Memory B cell (primary cell): ENCODE results near the gene ACAA2.
"Not testable (repeated sequence)": the region's sequence is repeated elsewhere in the genome, so short reads cannot be mapped to it uniquely, and the experiment has no call there.

Experiments used
- ATAC-seq: fragments of 150-1000 bp; cut with Tn5 transposase; 2 replicates; pipeline ENCODE4 v1.10.0; 2021; ENCODE audit warnings: low read depth, mild to moderate bottlenecking, moderate library complexity
- DNase-seq, 2 donors: peaks; one replicate each; pipeline ENCODE4 v3.0.0; 2022; ENCODE audit warnings: low spot score in 2 of 2
- H3K27ac Mint-ChIP-seq: one replicate; pipeline ENCODE4 v1.8.0; 2022; ENCODE audit warnings: mild to moderate bottlenecking, moderate library complexity, mixed read lengths
- H3K27me3 Mint-ChIP-seq: one replicate; pipeline ENCODE4 v1.8.0; 2022; ENCODE audit warnings: mixed read lengths
- H3K36me3 Mint-ChIP-seq: one replicate; pipeline ENCODE4 v1.8.0; 2022; ENCODE audit warnings: mild to moderate bottlenecking, mixed read lengths
- H3K4me1 Mint-ChIP-seq: one replicate; pipeline ENCODE4 v1.8.0; 2022; ENCODE audit warnings: mixed read lengths
- H3K4me3 Mint-ChIP-seq: one replicate; pipeline ENCODE4 v1.8.0; 2022; ENCODE audit warnings: mild to moderate bottlenecking, moderate library complexity, mixed read lengths
- H3K9me3 Mint-ChIP-seq: one replicate; pipeline ENCODE4 v1.8.0; 2022; ENCODE audit warnings: mixed read lengths

ACAA2 gene

GRCh38 chr18:49786019-49786720 is 27.2 kb downstream of the ACAA2 start:
- H3K27me3 Mint-ChIP-seq = no peaks in the 10 kb centered on the region
- peaks cover 3% of the 10 kb centered on the region for H3K4me1 Mint-ChIP-seq
- DNase-seq = no peak
- no peak for ATAC-seq
- H3K9me3 Mint-ChIP-seq = no peaks in the 10 kb centered on the region
- peaks cover 46% of the 10 kb centered on the region for H3K36me3 Mint-ChIP-seq
- no peak overlapping the region for H3K4me3 Mint-ChIP-seq
- H3K27ac Mint-ChIP-seq = no peak overlapping the region

- ATAC-seq = no peak
- Mint-ChIP-seq H3K27ac (no peak overlapping the region), H3K4me3 (no peak overlapping the region), H3K9me3 (peaks cover 2% of the 10 kb centered on the region), H3K36me3 (peaks cover 50% of the 10 kb centered on the region), H3K4me1 (peaks cover 3% of the 10 kb centered on the region), H3K27me3 (no peaks in the 10 kb centered on the region)
- no peak for DNase-seq
Measured at GRCh38 chr18:49784427-49785185, 28.7 kb downstream of the ACAA2 start.

DNA sequence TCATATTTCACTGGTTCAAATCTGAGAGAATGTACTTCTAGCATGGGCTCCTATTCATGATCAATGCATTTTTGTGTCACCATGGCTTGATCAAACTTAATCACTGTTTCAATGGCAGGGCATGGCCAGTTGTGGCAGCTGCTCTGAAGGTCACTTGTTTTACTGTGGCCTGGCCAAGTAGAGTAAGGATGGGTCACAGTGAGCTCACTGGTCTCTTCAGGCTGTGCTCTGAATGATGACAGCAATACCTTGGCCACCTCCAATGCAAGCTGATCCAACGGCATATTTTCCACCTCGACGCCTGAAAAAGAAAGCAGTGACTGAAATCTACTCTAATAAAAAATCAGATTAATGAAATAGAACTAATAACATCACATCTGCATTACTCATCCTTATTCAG is 29.7 kb downstream of the ACAA2 start:
- H3K27ac Mint-ChIP-seq, H3K9me3 Mint-ChIP-seq, DNase-seq, H3K4me3 Mint-ChIP-seq, H3K27me3 Mint-ChIP-seq, ATAC-seq, H3K4me1 Mint-ChIP-seq: not testable (repeated sequence)
- peaks cover 51% of the 10 kb centered on the region for H3K36me3 Mint-ChIP-seq

- Mint-ChIP-seq H3K9me3 (peaks cover 17% of the 10 kb centered on the region), H3K36me3 (peaks cover 43% of the 10 kb centered on the region), H3K4me3 (no peak overlapping the region), H3K27me3 (peaks cover 2% of the 10 kb centered on the region), H3K4me1 (no peaks in the 10 kb centered on the region), H3K27ac (no peak overlapping the region)
- DNase-seq (no peak), ATAC-seq (no peak)
Measured at GRCh38 chr18:49778826-49779465, 34.4 kb downstream of the ACAA2 start.

DNA sequence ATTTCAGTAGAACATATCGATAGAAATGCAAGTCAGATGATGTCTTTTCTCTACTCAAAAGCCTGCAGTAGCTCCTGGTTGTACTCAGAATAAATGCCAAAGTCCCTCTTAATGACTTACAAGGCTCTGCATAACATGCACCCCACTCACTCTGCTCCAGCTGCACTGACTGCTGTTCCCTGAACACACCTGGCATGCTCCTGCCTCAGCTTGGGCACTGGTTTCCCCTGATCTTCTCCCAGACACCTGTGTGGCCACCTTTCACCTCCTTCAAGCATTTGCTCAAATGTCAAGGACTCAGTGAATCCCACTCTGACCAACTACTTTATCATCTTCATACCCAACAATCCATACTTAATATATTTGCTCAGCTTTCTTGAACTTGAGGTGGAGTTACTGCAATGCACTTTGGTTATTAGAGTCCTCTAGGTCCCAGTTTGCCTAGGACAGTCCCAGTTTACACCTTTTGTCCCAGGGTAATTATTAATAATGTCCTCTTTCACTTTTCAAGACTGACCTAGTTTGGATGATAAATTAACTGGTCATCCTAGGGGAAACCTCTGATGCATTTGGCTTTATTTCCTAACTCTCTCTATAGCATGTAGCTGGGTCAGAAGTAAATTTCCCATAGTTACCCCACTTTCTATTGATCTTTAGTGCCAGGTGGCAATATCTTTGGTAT is 44.1 kb downstream of the ACAA2 start:
- Mint-ChIP-seq H3K27me3 (no peaks in the 10 kb centered on the region), H3K27ac (no peak overlapping the region), H3K9me3 (no peaks in the 10 kb centered on the region), H3K36me3 (no peaks in the 10 kb centered on the region), H3K4me3 (no peak overlapping the region), H3K4me1 (no peaks in the 10 kb centered on the region)
- no peak for ATAC-seq
- DNase-seq = no peak

DNA sequence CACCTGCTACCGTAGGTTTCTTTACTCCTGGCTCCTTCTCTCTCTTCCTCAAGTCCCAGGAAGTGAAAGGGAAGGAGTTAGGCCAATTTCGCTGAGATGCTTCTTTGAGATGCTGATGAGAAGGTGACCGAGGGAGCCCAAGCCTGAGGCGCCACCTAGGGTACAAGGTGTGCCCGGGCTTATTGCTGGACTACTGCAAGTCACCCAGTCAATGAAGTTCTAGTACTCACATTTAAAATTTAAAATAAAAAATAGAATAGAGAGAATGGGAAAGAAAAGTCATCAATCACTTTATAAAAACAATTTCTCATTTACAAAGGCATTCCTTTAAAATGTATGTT is 45.3 kb downstream of the ACAA2 start:
- Mint-ChIP-seq H3K9me3 (no peaks in the 10 kb centered on the region), H3K4me1 (no peaks in the 10 kb centered on the region), H3K36me3 (no peaks in the 10 kb centered on the region), H3K4me3 (no peak overlapping the region), H3K27ac (no peak overlapping the region), H3K27me3 (peaks cover 2% of the 10 kb centered on the region)
- DNase-seq (no peak), ATAC-seq (no peak)

GRCh38 chr18:49767111-49768050 is 46.0 kb downstream of the ACAA2 start:
- Mint-ChIP-seq H3K9me3 (no peaks in the 10 kb centered on the region), H3K36me3 (no peaks in the 10 kb centered on the region), H3K27ac (no peak overlapping the region), H3K4me3 (no peak overlapping the region), H3K27me3 (peaks cover 2% of the 10 kb centered on the region), H3K4me1 (no peaks in the 10 kb centered on the region)
- no peak for ATAC-seq
- no peak for DNase-seq

DNA sequence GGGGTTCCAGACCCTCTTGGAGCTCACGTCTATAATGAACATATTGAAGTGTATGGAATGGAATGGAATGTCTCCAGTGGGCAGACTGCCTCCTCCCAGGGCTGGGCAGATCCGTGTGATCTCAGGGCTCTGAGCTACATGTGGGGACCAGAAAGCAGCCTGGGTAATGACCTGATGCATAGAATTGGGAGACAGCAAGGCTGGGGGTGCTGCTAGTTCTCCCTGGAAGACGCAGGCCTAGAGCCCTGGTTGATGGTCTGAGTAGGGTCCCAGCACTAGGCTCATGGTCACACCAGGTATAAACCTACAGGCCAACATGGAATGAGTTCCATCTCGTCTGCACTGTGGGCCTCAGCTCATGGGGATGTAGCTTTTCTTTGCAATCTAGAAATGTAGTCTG is 46.7 kb downstream of the ACAA2 start:
- DNase-seq = no peak
- no peaks in the 10 kb centered on the region for H3K9me3 Mint-ChIP-seq
- H3K4me1 Mint-ChIP-seq = no peaks in the 10 kb centered on the region
- ATAC-seq = no peak
- H3K36me3 Mint-ChIP-seq = no peaks in the 10 kb centered on the region
- H3K27ac Mint-ChIP-seq = no peak overlapping the region
- H3K4me3 Mint-ChIP-seq = no peak overlapping the region
- peaks cover 2% of the 10 kb centered on the region for H3K27me3 Mint-ChIP-seq

DNA sequence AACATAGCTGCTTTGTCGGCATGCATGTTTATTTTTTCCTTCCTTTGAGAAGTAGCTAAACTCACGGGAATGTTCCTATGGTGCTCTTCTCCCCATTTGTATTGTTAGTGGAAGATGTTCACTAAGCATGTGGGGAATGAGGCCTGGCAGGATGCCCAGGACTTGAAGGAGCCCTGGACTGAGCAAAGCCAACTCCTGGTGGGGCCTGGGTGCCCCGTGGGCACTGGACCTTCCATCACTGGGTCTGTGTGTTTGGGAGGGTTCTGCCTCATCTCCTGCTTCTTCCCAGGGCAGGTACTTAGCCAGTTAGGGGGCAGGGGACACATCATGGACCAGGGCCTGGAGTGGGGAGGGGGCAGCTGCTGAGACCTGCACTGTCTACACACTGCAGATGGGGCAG is 49.3 kb downstream of the ACAA2 start:
- Mint-ChIP-seq H3K9me3 (no peaks in the 10 kb centered on the region), H3K36me3 (no peaks in the 10 kb centered on the region), H3K27me3 (peaks cover 5% of the 10 kb centered on the region), H3K27ac (no peak overlapping the region), H3K4me1 (no peaks in the 10 kb centered on the region), H3K4me3 (no peak overlapping the region)
- DNase-seq = no peak
- no peak for ATAC-seq

DNA sequence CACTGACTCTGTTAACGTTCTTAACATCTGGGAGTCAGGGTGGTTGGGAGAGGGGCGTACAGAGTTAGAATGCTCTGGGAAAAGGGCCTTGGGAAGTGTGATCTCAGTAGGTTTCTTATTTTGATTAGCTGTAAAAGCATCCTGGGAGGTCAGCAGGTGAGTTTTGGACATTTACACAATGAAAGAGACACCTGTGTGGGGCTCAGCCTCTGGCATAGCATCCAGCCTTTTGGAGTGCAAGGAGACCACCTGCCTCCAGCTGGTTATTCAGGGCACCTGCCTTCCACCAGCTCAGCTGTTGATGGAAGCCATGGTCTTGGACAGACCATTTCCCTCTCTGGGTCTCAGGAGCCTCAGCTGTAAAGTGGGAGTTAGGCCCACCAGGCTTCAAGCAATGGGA is 49.7 kb downstream of the ACAA2 start:
- H3K9me3 Mint-ChIP-seq = no peaks in the 10 kb centered on the region
- ATAC-seq (no peak), DNase-seq (no peak)
- H3K27ac Mint-ChIP-seq = no peak overlapping the region
- no peak overlapping the region for H3K4me3 Mint-ChIP-seq
- H3K27me3 Mint-ChIP-seq = peaks cover 5% of the 10 kb centered on the region
- H3K4me1 Mint-ChIP-seq = no peaks in the 10 kb centered on the region
- no peaks in the 10 kb centered on the region for H3K36me3 Mint-ChIP-seq

DNA sequence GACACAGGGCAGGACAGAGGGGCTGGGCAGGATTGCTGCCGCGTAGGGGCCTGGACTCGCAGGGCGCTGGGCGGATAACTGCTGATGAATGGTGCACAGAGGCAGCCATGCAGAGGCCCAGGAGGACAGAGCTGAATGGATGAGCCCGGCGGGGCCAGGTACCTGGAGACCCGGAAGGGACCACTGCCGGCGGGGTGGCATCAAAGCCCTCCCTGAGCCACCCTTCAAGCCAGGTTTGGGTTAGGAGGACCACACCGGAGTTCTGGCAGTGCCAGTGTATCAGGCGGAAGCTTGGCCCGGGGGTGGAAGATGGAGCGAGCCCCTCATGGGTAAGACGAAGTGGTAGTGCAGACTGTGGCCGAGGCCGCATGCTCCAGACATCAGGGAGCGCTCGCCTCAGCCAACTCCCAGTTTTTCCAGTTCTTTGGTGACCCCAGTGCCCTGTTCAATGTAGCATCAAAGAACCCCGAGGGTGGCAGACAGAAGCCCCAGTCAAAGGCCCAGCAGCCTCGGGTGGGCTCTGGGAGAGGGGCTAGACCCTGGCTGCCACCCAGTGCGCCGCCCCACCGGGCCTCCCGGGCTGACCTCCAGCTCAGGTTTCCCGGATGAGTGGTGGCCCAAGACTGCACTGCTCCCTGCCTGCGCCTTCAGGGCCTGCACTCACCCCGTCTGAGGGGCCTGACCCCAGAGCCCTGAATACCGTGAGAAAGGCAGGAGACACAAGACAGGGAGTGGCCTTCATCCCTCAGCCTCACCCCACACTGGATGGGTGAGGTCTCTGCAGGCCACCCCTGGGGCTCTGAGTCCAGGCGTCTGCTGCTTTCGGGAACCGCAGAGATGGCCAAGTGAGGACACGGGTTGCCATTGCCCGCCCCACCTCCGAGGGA is 50.9 kb downstream of the ACAA2 start:
- DNase-seq (no peak), ATAC-seq (no peak)
- H3K36me3 Mint-ChIP-seq = no peaks in the 10 kb centered on the region
- no peaks in the 10 kb centered on the region for H3K9me3 Mint-ChIP-seq
- peaks cover 7% of the 10 kb centered on the region for H3K27me3 Mint-ChIP-seq
- no peaks in the 10 kb centered on the region for H3K4me1 Mint-ChIP-seq
- H3K4me3 Mint-ChIP-seq = no peak overlapping the region
- H3K27ac Mint-ChIP-seq = no peak overlapping the region

DNA sequence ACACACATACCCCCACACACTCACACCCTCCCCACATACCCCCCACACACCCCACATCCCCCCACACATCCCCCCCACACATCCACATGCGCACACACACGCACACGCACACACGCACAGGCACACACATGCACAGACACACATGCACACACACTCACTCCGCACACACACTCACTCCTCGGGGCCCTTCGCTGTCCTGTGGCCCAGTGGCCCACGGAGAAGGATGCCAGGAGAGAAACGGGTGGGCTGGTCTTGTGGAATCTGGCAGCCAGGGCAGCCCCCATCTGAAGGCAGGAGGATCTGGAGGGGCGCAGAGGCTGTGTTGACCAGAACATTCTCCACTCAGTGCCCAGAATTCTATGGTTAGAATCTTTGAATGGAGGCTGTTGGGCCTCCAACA is 51.6 kb downstream of the ACAA2 start:
- ATAC-seq = no peak
- Mint-ChIP-seq H3K9me3 (no peaks in the 10 kb centered on the region), H3K36me3 (no peaks in the 10 kb centered on the region), H3K4me1 (no peaks in the 10 kb centered on the region), H3K27me3 (peaks cover 9% of the 10 kb centered on the region), H3K4me3 (no peak overlapping the region), H3K27ac (no peak overlapping the region)
- DNase-seq = no peak

- peaks cover 15% of the 10 kb centered on the region for H3K27me3 Mint-ChIP-seq
- no peaks in the 10 kb centered on the region for H3K4me1 Mint-ChIP-seq
- DNase-seq (no peak), ATAC-seq (no peak)
- no peak overlapping the region for H3K27ac Mint-ChIP-seq
- no peak overlapping the region for H3K4me3 Mint-ChIP-seq
- no peaks in the 10 kb centered on the region for H3K9me3 Mint-ChIP-seq
- peaks cover 2% of the 10 kb centered on the region for H3K36me3 Mint-ChIP-seq
Measured at GRCh38 chr18:49758263-49758610, 55.1 kb downstream of the ACAA2 start.
